ENCODE results near the gene BACH2.

Gene BACH2

DNA sequence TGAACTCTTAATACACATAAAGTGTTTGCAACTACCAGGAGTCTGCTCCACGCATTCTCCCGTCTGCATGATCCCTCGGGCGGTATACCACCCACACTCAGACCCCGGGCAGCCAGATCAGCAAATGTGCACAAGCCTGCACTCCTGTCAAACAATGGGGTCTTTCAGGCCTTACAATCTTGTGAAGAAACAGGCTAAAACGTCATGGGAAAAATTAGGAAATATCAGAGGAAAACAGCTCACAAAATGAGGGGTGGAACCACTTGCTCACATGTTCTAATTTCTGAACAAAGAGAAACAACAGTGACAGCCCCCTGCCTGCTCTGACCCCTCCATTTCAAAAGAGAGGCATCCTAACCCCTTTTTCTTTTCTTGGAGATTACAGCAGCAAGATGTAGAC, 69.4 kb downstream of the BACH2 start:
- H3K4me2 ChIP-seq (ENCODE audit: low read depth, low read length, poor library complexity, severe bottlenecking) = no peak overlapping the region
- peaks cover 7% of the 10 kb centered on the region; the same call in 1 of the 2 replicates for H3K9me3 ChIP-seq (ENCODE audit: insufficient read depth, low read length)
- peaks cover 11% of the 10 kb centered on the region for H3K36me3 ChIP-seq (ENCODE audit: low read length)
- no peaks in the 10 kb centered on the region for H3K79me2 ChIP-seq (ENCODE audit: insufficient read depth, low read length)
- no peak overlapping the region for H3K9ac ChIP-seq (ENCODE audit: low read length)
- TF ChIP-seq, protein P1, sequence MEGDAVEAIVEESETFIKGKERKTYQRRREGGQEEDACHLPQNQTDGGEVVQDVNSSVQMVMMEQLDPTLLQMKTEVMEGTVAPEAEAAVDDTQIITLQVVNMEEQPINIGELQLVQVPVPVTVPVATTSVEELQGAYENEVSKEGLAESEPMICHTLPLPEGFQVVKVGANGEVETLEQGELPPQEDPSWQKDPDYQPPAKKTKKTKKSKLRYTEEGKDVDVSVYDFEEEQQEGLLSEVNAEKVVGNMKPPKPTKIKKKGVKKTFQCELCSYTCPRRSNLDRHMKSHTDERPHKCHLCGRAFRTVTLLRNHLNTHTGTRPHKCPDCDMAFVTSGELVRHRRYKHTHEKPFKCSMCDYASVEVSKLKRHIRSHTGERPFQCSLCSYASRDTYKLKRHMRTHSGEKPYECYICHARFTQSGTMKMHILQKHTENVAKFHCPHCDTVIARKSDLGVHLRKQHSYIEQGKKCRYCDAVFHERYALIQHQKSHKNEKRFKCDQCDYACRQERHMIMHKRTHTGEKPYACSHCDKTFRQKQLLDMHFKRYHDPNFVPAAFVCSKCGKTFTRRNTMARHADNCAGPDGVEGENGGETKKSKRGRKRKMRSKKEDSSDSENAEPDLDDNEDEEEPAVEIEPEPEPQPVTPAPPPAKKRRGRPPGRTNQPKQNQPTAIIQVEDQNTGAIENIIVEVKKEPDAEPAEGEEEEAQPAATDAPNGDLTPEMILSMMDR (IDR thresholded peaks at IDR 0.05; ENCODE audit: insufficient read depth, low read length, poor library complexity, severe bottlenecking) = no peak
- TF ChIP-seq EZH2phosphoT487 (conservative IDR thresholded peaks at IDR 0.05; ENCODE audit: low read length) = no peak
- no peak overlapping the region for H2AFZ ChIP-seq (ENCODE audit: low read depth, low read length, severe bottlenecking)
- H3K27ac ChIP-seq (ENCODE audit: low read depth, low read length) = no peak overlapping the region
- no peaks in the 10 kb centered on the region for H3K9me2 ChIP-seq (replicated peaks; ENCODE audit: insufficient read depth, low read length)
- no peaks in the 10 kb centered on the region for H3K27me3 ChIP-seq (ENCODE audit: low read length)
- peaks cover 17% of the 10 kb centered on the region for H3F3A ChIP-seq (ENCODE audit: insufficient read depth)
- no peaks in the 10 kb centered on the region for H4K20me1 ChIP-seq (ENCODE audit: low read depth, low read length)
- no peak overlapping the region for H3K4me3 ChIP-seq (ENCODE audit: insufficient read depth, low read length, poor library complexity, severe bottlenecking)

DNA sequence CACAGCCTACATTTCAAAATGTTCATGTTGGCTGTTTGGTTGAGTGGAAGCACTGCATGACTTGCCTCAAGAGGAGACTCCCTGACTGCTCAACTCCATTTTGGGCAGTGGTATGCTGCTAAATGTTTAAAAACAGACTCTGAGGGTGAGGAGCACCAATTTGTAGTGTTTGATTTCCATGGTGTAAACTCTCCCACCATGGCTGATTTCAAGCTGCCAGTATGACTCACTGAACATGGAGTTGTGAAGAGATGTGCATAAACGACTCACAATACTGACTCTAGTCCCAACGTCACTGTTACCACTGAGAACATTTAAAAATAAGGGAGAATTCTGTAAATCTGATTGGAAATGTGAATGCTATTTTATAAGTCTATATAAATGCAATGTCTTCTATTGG, 70.4 kb downstream of the BACH2 start:
- H2AFZ ChIP-seq (ENCODE audit: low read depth, low read length, severe bottlenecking) = no peak overlapping the region
- H3K36me3 ChIP-seq (ENCODE audit: low read length) = peaks cover 11% of the 10 kb centered on the region
- H3F3A ChIP-seq (ENCODE audit: insufficient read depth) = peaks cover 27% of the 10 kb centered on the region
- peaks cover 7% of the 10 kb centered on the region; the same call in 1 of the 2 replicates for H3K9me3 ChIP-seq (ENCODE audit: insufficient read depth, low read length)
- H3K79me2 ChIP-seq (ENCODE audit: insufficient read depth, low read length) = peaks cover 2% of the 10 kb centered on the region
- H3K27me3 ChIP-seq (ENCODE audit: low read length) = no peaks in the 10 kb centered on the region
- no peak overlapping the region for H3K9ac ChIP-seq (ENCODE audit: low read length)
- H4K20me1 ChIP-seq (ENCODE audit: low read depth, low read length) = no peaks in the 10 kb centered on the region
- no peaks in the 10 kb centered on the region for H3K9me2 ChIP-seq (replicated peaks; ENCODE audit: insufficient read depth, low read length)
- no peak for TF ChIP-seq EZH2phosphoT487 (conservative IDR thresholded peaks at IDR 0.05; ENCODE audit: low read length)
- TF ChIP-seq, protein P1 (IDR thresholded peaks at IDR 0.05; ENCODE audit: insufficient read depth, low read length, poor library complexity, severe bottlenecking) = no peak
- H3K27ac ChIP-seq (ENCODE audit: low read depth, low read length) = no peak overlapping the region
- no peak overlapping the region for H3K4me3 ChIP-seq (ENCODE audit: insufficient read depth, low read length, poor library complexity, severe bottlenecking)
- no peak overlapping the region for H3K4me2 ChIP-seq (ENCODE audit: low read depth, low read length, poor library complexity, severe bottlenecking)

DNA sequence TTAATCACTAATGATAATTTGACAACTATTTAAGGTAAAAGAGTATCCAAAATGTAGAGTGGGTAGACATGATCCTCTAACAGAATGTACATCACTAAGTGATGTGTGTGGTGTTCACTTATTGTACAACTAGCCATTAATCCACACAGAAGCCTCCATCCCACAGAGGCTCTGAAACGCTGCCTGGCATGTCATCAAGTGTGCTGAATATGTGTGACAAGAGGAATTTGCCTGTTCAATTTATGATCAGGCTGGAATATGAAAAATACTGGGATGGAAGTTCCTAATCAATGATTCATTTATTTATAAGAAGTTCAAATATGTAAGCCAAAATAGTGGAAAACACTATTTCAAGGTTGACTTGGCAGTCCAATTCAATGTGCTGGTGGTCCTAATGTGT, 72.4 kb downstream of the BACH2 start:
- Histone ChIP-seq H3K9me2 (replicated peaks; ENCODE audit: insufficient read depth, low read length) (no peaks in the 10 kb centered on the region), H3K4me3 (ENCODE audit: insufficient read depth, low read length, poor library complexity, severe bottlenecking) (no peak overlapping the region), H3K27ac (ENCODE audit: low read depth, low read length) (no peak overlapping the region), H3K79me2 (ENCODE audit: insufficient read depth, low read length) (peaks cover 23% of the 10 kb centered on the region), H3K36me3 (ENCODE audit: low read length) (peaks cover 11% of the 10 kb centered on the region), H3F3A (ENCODE audit: insufficient read depth) (peaks cover 47% of the 10 kb centered on the region), H3K27me3 (ENCODE audit: low read length) (no peaks in the 10 kb centered on the region), H3K4me2 (ENCODE audit: low read depth, low read length, poor library complexity, severe bottlenecking) (no peak overlapping the region), H2AFZ (ENCODE audit: low read depth, low read length, severe bottlenecking) (no peak overlapping the region), H3K9ac (ENCODE audit: low read length) (no peak overlapping the region), H3K9me3 (ENCODE audit: insufficient read depth, low read length) (peaks cover 7% of the 10 kb centered on the region; the same call in 1 of the 2 replicates), H4K20me1 (ENCODE audit: low read depth, low read length) (no peaks in the 10 kb centered on the region)
- TF ChIP-seq, protein P1 (IDR thresholded peaks at IDR 0.05; ENCODE audit: insufficient read depth, low read length, poor library complexity, severe bottlenecking) = no peak
- TF ChIP-seq EZH2phosphoT487 (conservative IDR thresholded peaks at IDR 0.05; ENCODE audit: low read length) = no peak
